HG03378 (cell line): ENCODE data around the gene CLEC1A.
"Not testable (repeated sequence)": the region's sequence is repeated elsewhere in the genome, so short reads cannot be mapped to it uniquely, and the experiment has no call there.

Experiments
- ATAC-seq: cut with Tn5 transposase; IDR thresholded peaks from one replicate; pipeline ENCODE4 v1.9.1; 2021; ENCODE audit warnings: mild to moderate bottlenecking, moderate library complexity; ENCODE audit not compliant: unreplicated experiment

CLEC1A gene

DNA sequence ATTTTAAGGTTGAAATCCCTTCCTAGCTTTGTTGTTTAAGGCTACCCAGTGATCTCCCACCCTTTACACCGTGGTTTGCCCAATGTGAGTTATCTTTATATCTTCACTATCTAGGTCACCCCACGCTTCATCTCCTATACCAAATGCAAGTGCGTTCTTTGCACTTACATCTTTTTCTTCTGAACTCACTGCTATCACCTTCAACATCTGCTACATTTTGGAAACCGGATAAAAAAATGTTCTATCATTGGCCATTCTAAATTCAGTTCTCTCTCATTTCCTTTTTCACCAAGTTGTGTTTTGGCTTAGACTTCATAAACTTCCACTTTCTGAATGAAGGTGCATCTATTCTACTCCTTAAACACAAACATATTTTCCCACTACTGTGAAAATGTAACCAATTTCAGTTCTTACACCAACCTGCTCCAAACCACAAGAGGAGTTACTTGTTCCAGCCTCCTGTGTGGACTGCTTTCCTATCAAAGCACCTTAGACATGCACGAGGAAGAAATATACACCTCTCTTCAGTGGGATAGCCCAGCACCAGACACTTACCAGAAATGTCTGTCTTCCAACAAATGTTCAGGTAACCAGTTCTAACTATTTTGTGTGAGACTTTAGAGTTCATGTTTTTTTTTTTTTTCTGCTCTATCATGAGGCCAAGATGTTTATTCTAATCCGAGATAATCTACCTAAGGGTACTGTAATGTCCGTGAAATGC, 46.4 kb downstream of the CLEC1A start:
- ATAC-seq, result no peak

DNA sequence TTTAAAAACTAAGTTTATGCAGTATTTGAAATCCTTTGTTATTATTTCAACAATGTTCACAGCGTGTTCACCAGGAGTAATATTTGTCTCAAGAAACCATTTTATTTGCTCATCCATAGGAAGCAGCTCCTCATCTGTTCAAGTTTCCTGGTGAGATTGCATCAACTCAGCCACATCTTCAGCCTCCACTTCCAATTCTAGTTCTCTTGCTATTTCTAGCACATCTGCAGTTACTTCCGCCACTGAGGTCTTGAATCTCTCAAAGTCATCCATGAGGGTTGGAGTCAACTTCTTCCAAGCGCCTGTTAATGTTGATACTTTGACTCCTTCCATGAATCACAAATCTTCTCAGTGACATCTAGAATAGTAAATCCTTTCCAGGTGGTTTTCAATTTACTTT, 50.3 kb downstream of the CLEC1A start:
- ATAC-seq, result no peak

DNA sequence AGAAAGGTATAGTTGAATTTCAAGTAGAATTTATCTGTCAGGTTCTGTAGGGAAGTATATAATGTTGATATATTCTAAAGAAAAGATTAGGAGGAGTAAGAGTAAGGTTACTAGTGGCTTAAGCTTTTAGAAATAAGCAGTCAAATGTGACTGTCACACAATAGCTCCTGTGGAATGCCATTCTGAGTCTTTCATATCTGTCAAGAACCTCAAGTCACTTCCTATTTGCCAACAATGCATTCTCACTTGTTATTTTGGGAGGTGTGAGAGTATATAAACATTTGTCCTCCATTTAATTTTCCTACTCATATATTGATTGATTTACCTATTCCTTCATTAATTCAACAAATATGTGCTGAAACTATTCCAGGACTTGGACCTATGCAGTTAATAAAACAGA, 56.6 kb downstream of the CLEC1A start:
- ATAC-seq, result no peak

GRCh38 chr12:10033783-10034545, 64.8 kb downstream of the CLEC1A start:
- ATAC-seq, result no peak

GRCh38 chr12:10031771-10032175, 67.0 kb downstream of the CLEC1A start:
- no peak for ATAC-seq

GRCh38 chr12:10031321-10031720, 67.5 kb downstream of the CLEC1A start:
- ATAC-seq, result no peak

- ATAC-seq, result no peak
Observed at GRCh38 chr12:10030446-10030845, 68.3 kb downstream of the CLEC1A start, which contains the start of gene CLEC9A. CLEC9A (plus strand) TSS chr12:10030682; CDS start chr12:10052688, 22,006 bp downstream.

- ATAC-seq, result no peak
Observed at GRCh38 chr12:10027721-10028120, 71.1 kb downstream of the CLEC1A start.

DNA sequence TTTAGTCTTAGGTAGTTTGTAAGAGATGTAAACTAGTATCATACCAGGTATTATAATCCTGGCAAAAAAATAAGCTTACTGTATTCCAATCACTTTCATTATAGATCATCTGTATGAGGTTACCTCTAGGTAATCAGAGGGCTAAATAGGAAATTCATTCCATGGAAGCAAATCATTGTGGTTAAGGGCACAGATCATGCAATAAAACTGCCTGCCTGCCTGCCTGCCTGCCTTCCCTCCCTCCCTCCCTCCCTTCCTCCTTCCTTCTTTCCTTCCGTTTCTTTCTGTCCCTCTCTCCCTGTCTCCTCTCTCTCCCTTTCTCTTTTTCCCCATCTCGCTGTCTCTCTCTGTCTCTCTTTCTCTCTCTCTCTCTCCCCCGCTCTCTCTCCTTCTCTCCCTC, 71.5 kb downstream of the CLEC1A start:
- no peak for ATAC-seq

GRCh38 chr12:10026666-10027065, 72.1 kb downstream of the CLEC1A start:
- ATAC-seq, result not testable (repeated sequence)

GRCh38 chr12:10025236-10025635, 73.5 kb downstream of the CLEC1A start:
- ATAC-seq, result no peak

DNA sequence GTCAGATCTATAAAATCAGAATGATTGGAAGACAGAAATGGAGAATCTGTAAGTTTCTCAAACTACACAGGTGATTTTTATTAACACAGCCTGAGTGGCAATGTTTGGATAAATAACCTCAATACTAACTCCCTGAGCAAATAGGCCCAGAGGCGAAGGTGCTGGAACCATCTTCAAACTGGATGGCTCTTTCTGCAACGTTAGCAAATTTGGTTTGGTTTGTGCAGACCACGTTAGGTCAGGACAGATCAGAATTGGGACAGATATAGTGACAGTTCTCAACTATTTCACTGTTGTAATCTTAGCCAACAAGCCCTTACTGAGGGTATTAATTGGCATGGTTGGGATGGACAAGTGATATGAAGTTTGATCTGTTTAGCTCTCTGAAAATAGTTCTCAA, 77.4 kb downstream of the CLEC1A start:
- ATAC-seq, result no peak
